ENCODE data around the gene CRELD2.

The CRELD2 gene

DNA sequence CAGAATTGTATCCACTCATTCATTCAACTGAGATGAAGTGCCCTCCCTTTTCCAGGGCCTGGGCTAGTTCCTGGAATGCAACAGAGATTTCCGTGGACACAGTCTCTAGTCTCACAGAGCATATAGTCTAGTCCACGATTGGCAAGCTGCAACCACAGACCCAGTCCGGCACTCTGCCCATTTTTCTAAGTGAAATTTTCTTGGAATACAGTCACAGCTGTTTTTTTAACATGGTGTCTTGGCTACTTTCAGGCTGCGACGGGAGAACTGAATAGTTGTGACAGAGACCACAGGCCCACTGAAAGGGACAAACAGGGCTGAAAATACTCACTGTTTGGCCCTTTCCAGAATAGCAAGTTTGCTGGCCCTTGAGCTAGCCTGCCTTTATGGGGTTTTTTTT lies 29.4 kb upstream of the CRELD2 start:
- 0 out of 2 replicates have a peak, but pooled peaks cover 3% of the 10 kb centered on the region for H3K9me3 ChIP-seq (ENCODE audit: control insufficient read depth, insufficient read depth, low read depth, low read length)
- TF ChIP-seq ZNF677 (tag by site-specific recombination; IDR thresholded peaks at IDR 0.05) (no peak), TCF7L2 (IDR thresholded peaks at IDR 0.05; ENCODE audit: borderline replicate concordance, low read depth, low read length) (no peak), ZNF549 (tag by site-specific recombination; IDR thresholded peaks at IDR 0.05) (no peak), ZBTB7A (tag by site-specific recombination; IDR thresholded peaks at IDR 0.05; ENCODE audit: low read depth) (no peak), SCRT2 (tag by site-specific recombination; IDR thresholded peaks at IDR 0.05) (no peak), ZNF560 (tag by site-specific recombination; IDR thresholded peaks at IDR 0.05; ENCODE audit: borderline replicate concordance) (no peak), ZNF16 (tag by site-specific recombination; IDR thresholded peaks at IDR 0.05; ENCODE audit: low read depth) (no peak), ZNF768 (tag by site-specific recombination; IDR thresholded peaks at IDR 0.05) (no peak), ZNF274 (IDR thresholded peaks at IDR 0.05; ENCODE audit: low read length) (no peak), ZNF274 (tag by site-specific recombination; IDR thresholded peaks at IDR 0.05; ENCODE audit: borderline replicate concordance) (no peak), SETDB1 (IDR thresholded peaks at IDR 0.05; ENCODE audit: insufficient read length, low read length) (no peak), BCL11A (tag by site-specific recombination; IDR thresholded peaks at IDR 0.05; ENCODE audit: low read depth) (no peak), WT1 (tag by site-specific recombination; IDR thresholded peaks at IDR 0.05) (no peak), SP7 (tag by site-specific recombination; IDR thresholded peaks at IDR 0.05) (no peak), ZNF624 (tag by site-specific recombination; IDR thresholded peaks at IDR 0.05) (no peak)
- TF ChIP-seq, protein P1, sequence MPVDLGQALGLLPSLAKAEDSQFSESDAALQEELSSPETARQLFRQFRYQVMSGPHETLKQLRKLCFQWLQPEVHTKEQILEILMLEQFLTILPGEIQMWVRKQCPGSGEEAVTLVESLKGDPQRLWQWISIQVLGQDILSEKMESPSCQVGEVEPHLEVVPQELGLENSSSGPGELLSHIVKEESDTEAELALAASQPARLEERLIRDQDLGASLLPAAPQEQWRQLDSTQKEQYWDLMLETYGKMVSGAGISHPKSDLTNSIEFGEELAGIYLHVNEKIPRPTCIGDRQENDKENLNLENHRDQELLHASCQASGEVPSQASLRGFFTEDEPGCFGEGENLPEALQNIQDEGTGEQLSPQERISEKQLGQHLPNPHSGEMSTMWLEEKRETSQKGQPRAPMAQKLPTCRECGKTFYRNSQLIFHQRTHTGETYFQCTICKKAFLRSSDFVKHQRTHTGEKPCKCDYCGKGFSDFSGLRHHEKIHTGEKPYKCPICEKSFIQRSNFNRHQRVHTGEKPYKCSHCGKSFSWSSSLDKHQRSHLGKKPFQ (tag by site-specific recombination; IDR thresholded peaks at IDR 0.05), result no peak
- TF ChIP-seq, protein P2, sequence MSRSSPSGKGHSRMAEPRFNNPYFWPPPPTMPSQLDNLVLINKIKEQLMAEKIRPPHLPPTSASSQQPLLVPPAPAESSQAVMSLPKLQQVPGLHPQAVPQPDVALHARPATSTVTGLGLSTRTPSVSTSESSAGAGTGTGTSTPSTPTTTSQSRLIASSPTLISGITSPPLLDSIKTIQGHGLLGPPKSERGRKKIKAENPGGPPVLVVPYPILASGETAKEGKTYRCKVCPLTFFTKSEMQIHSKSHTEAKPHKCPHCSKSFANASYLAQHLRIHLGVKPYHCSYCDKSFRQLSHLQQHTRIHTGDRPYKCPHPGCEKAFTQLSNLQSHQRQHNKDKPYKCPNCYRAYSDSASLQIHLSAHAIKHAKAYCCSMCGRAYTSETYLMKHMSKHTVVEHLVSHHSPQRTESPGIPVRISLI (tag by site-specific recombination; IDR thresholded peaks at IDR 0.05), result no peak
- TF ChIP-seq, protein P3, sequence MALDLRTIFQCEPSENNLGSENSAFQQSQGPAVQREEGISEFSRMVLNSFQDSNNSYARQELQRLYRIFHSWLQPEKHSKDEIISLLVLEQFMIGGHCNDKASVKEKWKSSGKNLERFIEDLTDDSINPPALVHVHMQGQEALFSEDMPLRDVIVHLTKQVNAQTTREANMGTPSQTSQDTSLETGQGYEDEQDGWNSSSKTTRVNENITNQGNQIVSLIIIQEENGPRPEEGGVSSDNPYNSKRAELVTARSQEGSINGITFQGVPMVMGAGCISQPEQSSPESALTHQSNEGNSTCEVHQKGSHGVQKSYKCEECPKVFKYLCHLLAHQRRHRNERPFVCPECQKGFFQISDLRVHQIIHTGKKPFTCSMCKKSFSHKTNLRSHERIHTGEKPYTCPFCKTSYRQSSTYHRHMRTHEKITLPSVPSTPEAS (tag by site-specific recombination; IDR thresholded peaks at IDR 0.05), result no peak
- TF ChIP-seq, protein P4, sequence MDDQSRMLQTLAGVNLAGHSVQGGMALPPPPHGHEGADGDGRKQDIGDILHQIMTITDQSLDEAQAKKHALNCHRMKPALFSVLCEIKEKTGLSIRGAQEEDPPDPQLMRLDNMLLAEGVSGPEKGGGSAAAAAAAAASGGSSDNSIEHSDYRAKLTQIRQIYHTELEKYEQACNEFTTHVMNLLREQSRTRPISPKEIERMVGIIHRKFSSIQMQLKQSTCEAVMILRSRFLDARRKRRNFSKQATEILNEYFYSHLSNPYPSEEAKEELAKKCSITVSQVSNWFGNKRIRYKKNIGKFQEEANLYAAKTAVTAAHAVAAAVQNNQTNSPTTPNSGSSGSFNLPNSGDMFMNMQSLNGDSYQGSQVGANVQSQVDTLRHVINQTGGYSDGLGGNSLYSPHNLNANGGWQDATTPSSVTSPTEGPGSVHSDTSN (CRISPR knock-in tag; IDR thresholded peaks at IDR 0.05), result no peak
- ChIA-PET POLR2A (no interaction called here), CTCF (no interaction called here)
- no peak overlapping the region for H3K27ac ChIP-seq (ENCODE audit: extremely low read depth, low read depth, low read length)
- H3K4me3 ChIP-seq (ENCODE audit: low read depth, low read length), result no peak overlapping the region
- peaks cover 0 to 78% of the 10 kb centered on the region in 2 experiments for H3K36me3 ChIP-seq (ENCODE audit: control insufficient read depth in 2 of 2, insufficient read depth in 1 of 2, low read length in 2 of 2)
- H3K4me1 ChIP-seq (ENCODE audit: control insufficient read depth, insufficient read depth, low read length), result no peaks in the 10 kb centered on the region

DNA sequence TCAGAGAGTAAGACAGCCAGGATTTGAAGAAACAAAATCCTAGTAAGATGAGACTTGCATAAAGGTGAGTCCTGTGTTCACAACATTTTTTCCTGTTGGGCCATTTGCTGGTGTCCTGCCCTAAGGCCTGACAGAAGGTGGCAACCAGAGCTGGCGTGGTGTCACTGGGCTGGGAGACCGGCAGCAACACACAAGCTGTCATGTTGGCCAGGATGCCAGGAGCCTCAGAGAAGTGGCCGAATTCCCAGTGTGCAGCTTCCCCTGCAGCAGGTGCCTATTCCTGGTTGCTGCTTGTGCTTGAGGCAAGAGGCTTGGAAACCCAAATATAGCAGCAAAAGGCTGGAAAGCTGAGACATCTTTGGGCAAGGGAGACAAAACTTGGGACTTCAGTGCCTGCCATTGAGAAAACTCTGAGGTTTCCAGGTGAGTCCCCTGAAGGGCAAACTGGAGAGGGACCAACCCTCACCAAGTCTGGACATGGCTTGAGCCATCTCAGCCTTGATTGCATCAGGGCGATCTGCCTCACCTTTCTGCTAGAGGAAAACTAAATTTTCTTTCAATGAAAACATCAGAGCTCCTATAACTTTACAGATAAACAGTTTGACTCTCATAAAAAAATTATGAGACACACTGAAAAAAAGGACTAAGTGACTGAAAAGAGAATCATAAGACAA lies 26.1 kb upstream of the CRELD2 start:
- Histone ChIP-seq H3K4me3 (ENCODE audit: low read depth, low read length) (no peak overlapping the region), H3K36me3 (ENCODE audit: control insufficient read depth in 2 of 2, insufficient read depth in 1 of 2, low read length in 2 of 2) (peaks cover under 1 to 50% of the 10 kb centered on the region in 2 experiments), H3K9me3 (ENCODE audit: control insufficient read depth, insufficient read depth, low read depth, low read length) (0 out of 2 replicates have a peak, but pooled peaks cover 3% of the 10 kb centered on the region), H3K4me1 (ENCODE audit: control insufficient read depth, insufficient read depth, low read length) (no peaks in the 10 kb centered on the region), H3K27ac (ENCODE audit: extremely low read depth, low read depth, low read length) (no peak overlapping the region)
- ChIA-PET POLR2A (no interaction called here), CTCF (interaction anchor here (0.6 to 1.6 kb wide), 2 partner anchors 11 to 1397 kb away, joined by 4 to 7 read pairs; no protein-coding TSS in a partner anchor)
- no peak for TF ChIP-seq ZNF391 (tag by site-specific recombination; IDR thresholded peaks at IDR 0.05; ENCODE audit: borderline replicate concordance, low read depth)
- no peak for TF ChIP-seq GLIS1 (tag by site-specific recombination; IDR thresholded peaks at IDR 0.05)
- no peak for TF ChIP-seq ZNF132 (tag by site-specific recombination; IDR thresholded peaks at IDR 0.05; ENCODE audit: borderline replicate concordance)
- no peak for TF ChIP-seq ZNF548 (tag by site-specific recombination; IDR thresholded peaks at IDR 0.05)
- no peak for TF ChIP-seq ZNF404 (tag by site-specific recombination; IDR thresholded peaks at IDR 0.05)
- TF ChIP-seq ZNF266 (tag by site-specific recombination; IDR thresholded peaks at IDR 0.05; ENCODE audit: low read depth), result no peak
- TF ChIP-seq ZNF157 (tag by site-specific recombination; IDR thresholded peaks at IDR 0.05), result no peak
- TF ChIP-seq ZNF16 (tag by site-specific recombination; IDR thresholded peaks at IDR 0.05; ENCODE audit: low read depth), result no peak
- TF ChIP-seq SP3 (tag by site-specific recombination; IDR thresholded peaks at IDR 0.05), result no peak
- TF ChIP-seq ZNF747 (tag by site-specific recombination; IDR thresholded peaks at IDR 0.05), result no peak
- TF ChIP-seq, protein P4 (CRISPR knock-in tag; IDR thresholded peaks at IDR 0.05), result no peak
- no peak for TF ChIP-seq ZNF701 (tag by site-specific recombination; IDR thresholded peaks at IDR 0.05)

Measured in HEK293 (cell line).